Stimulated activated CD4-positive, alpha-beta T cell treated with anti-CD3 and anti-CD28 coated beads, Interleukin-1b, Interleukin-23, amount 100 ng/mL, for 4 hours (primary cell): ENCODE results near the gene ZBTB17.
"Not testable (repeated sequence)": the region's sequence is repeated elsewhere in the genome, so short reads cannot be mapped to it uniquely, and the experiment has no call there.

Experiments
- DNase-seq, 2 donors: peaks; one replicate each; pipeline ENCODE4 v3.0.0-alpha.2; 2020; ENCODE audit warnings: low read depth in 2 of 2

Gene ZBTB17

DNA sequence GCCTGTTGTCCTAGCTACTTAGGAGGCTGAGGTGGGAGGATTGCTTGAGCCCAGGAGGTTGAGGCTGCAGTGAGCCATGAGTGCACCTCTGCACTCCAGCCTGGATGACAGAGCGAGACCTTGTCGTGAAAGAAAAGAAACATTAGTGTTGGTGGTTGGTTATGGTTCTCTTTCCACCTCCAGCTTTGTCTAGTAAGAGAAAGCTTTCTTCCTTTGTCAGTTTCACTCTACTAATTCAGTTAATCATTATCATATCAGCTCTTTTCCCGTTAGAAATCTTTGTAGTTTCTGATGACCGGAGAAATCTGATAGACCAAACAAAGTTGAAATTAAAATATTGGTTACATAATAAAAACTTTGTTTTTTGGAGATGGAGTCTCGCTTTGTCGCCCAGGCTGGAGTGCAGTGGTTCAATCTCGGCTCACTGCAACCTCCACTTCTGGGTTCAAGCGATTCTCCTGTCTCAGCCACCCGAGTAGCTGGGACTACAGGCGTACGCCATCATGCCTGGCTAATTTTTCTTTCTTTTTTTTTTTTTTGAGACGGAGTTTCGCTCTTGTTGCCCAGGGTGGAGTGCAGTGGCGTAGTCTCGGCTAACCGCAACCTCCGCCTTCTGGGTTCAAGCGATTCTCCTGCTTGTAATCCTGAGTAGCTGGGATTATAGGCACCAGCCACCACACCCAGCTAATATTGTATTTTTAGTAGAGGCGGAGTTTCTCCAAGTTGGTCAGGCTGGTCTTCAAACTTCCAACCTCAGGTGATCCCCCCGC lies 78.9 kb downstream of the ZBTB17 start:
- DNase-seq: not testable (repeated sequence)

GRCh38 chr1:15895233-15895632 lies 80.7 kb downstream of the ZBTB17 start:
- DNase-seq: no peak

DNA sequence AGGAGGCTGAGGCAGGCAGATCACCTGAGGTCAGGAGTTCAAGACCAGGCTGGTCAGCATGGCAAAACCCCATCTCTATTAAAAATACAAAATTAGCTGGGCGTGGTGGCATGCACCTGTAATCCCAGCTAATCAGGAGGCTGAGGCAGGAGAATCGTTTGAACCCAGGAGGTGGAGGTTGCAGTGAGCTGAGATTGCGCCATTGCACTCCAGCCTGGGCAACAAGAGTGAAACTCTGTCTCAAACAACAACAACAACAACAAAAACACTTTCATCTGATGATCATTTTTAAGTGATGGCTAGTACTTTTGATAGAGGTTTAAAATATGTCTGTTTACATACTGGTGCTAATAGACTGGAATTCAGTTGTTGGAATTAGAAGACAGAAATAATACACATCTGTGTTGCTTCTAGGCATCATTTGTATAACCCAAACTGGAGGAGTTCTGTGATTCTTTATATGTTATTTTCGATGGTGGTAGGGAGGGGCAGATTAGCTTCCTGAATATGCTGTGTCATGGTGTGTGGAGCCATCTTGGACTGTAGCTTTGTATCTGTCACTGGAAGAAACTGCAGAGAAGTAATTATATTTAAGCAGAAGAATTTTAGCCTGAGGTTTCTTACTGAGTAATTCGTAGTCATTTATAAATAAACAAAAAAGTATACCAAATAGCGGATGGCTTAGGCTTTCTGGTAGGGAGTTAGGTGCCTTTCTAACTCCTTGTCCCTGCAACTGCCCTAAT lies 82.9 kb downstream of the ZBTB17 start:
- not testable (repeated sequence) for DNase-seq
